HEK293T (cell line): Measurements from ENCODE around the gene PLCB1.

Source experiments
- ARNT ChIP-seq: fragments of 450-650 bp; IDR thresholded peaks from 2 replicates; pipeline ENCODE4 v1.6.1; 2017; ENCODE audit warnings: mild to moderate bottlenecking
- BHLHE40 ChIP-seq: fragments of 450-650 bp; IDR thresholded peaks from 2 replicates; pipeline ENCODE4 v1.6.1; 2016; ENCODE audit warnings: mild to moderate bottlenecking, moderate library complexity, borderline replicate concordance
- CTBP1 ChIP-seq: fragments of 450-650 bp; IDR thresholded peaks from 2 replicates; pipeline ENCODE4 v1.6.1; 2016; ENCODE audit warnings: borderline replicate concordance
- ELF4 ChIP-seq: fragments of 450-650 bp; IDR thresholded peaks from 2 replicates; pipeline ENCODE4 v1.6.1; 2017; ENCODE audit warnings: antibody characterized with exemption
- FOXA1 ChIP-seq: fragments of 450-650 bp; IDR thresholded peaks from 2 replicates; pipeline ENCODE4 v1.6.1; 2016; ENCODE audit warnings: mild to moderate bottlenecking
- FOXK2 ChIP-seq: fragments of 450-650 bp; IDR thresholded peaks from 2 replicates; pipeline ENCODE4 v1.6.1; 2016; ENCODE audit warnings: mild to moderate bottlenecking
- FOXM1 ChIP-seq: fragments of 450-650 bp; IDR thresholded peaks from 2 replicates; pipeline ENCODE4 v1.6.1; 2017; ENCODE audit warnings: mild to moderate bottlenecking, borderline replicate concordance
- HDGF ChIP-seq: fragments of 450-650 bp; IDR thresholded peaks from 2 replicates; pipeline ENCODE4 v1.6.1; 2017; ENCODE audit warnings: antibody characterized with exemption, borderline replicate concordance
- L3MBTL2 ChIP-seq: fragments of 450-650 bp; conservative IDR thresholded peaks from 2 replicates; pipeline ENCODE4 v1.6.1; 2016; ENCODE audit warnings: mild to moderate bottlenecking
- NFRKB ChIP-seq: fragments of 450-650 bp; IDR thresholded peaks from 2 replicates; pipeline ENCODE4 v1.6.1; 2016; ENCODE audit warnings: mild to moderate bottlenecking, moderate library complexity
- SP1 ChIP-seq: fragments of 450-650 bp; IDR thresholded peaks from 2 replicates; pipeline ENCODE4 v1.6.1; 2017
- SUZ12 ChIP-seq: fragments of 450-650 bp; IDR thresholded peaks from 2 replicates; pipeline ENCODE4 v1.6.1; 2016; ENCODE audit warnings: mild to moderate bottlenecking
- TARDBP ChIP-seq: fragments of 450-650 bp; IDR thresholded peaks from 2 replicates; pipeline ENCODE4 v1.6.1; 2016
- ZNF384 ChIP-seq: fragments of 450-650 bp; IDR thresholded peaks from 2 replicates; pipeline ENCODE4 v1.6.1; 2016

GRCh38 chr20:8272766-8273165, 140.7 kb downstream of the PLCB1 start:
- TF ChIP-seq FOXA1 (no peak), ZNF384 (no peak), HDGF (no peak), SP1 (no peak), BHLHE40 (no peak), FOXK2 (no peak), SUZ12 (no peak), CTBP1 (no peak), ARNT (no peak), NFRKB (no peak), ELF4 (no peak), TARDBP (no peak), L3MBTL2 (no peak), FOXM1 (no peak)
